Heart left ventricle (tissue), 16 donors: ENCODE results near the gene CACNG6. TPM values are rescaled to one million over a fixed set of nuclear protein-coding genes. Genes with fewer than 3 reads are reported as not detected.

ENCODE experiments used
- ATAC-seq, 4 donors: fragments of 200-7000 bp; cut with Tn5 transposase; one replicate each; pipeline ENCODE4 v1.9.1; 2020 to 2022; ENCODE audit warnings: moderate library complexity in 4 of 4, mild to moderate bottlenecking in 3 of 4, moderate number of reproducible peaks in 1 of 4
- DNase-seq, 5 donors: peaks; one replicate each; pipeline ENCODE4 v3.0.0-alpha.2; 2020
- H3K27ac ChIP-seq, 12 donors: fragments of 200-600 bp; sonication (generic) in 4 of 12; one replicate each; pipeline versions ENCODE4 v1.5.0 to v1.8.0; 2016 to 2022; ENCODE audit warnings: mild to moderate bottlenecking in 2 of 12
- H3K27me3 ChIP-seq, 9 donors: fragments of 200-600 bp; sonication (generic) in 2 of 9; one replicate each; pipeline versions ENCODE4 v1.5.1 to v1.8.0; 2016 to 2022; ENCODE audit warnings: mild to moderate bottlenecking in 3 of 9
- H3K36me3 ChIP-seq, 9 donors: fragments of 200-600 bp; sonication (generic) in 2 of 9; one replicate each; pipeline versions ENCODE4 v1.5.0 to v1.8.0; 2018 to 2022; ENCODE audit warnings: mild to moderate bottlenecking in 2 of 9
- H3K4me1 ChIP-seq, 12 donors: fragments of 200-600 bp; sonication (generic) in 4 of 12; one replicate each; pipeline versions ENCODE4 v1.5.0 to v1.8.0; 2016 to 2022; ENCODE audit warnings: mild to moderate bottlenecking in 3 of 12
- H3K4me3 ChIP-seq, 12 donors: fragments of 200-600 bp; sonication (generic) in 4 of 12; one replicate each; pipeline versions ENCODE4 v1.5.0 to v1.8.0; 2017 to 2022; ENCODE audit warnings: mild to moderate bottlenecking in 9 of 12, moderate library complexity in 4 of 12
- H3K9me3 ChIP-seq, 12 donors: fragments of 200-600 bp; sonication (generic) in 4 of 12; one replicate each; pipeline versions ENCODE4 v1.5.0 to v1.8.0; 2016 to 2022; ENCODE audit warnings: mild to moderate bottlenecking in 1 of 12
- POLR2A ChIP-seq, 2 donors: fragments of 450-650 bp; IDR thresholded peaks; one replicate each; pipeline ENCODE4 v1.6.1; 2017; ENCODE audit warnings: antibody characterized with exemption in 2 of 2, mild to moderate bottlenecking in 2 of 2, moderate library complexity in 2 of 2
- WGBS, 4 donors: extraction: QIAGEN DNeasy Blood & Tissue Kit in 2 of 4; methylation state at CpG; one replicate each; pipeline versions ENCODE4 v1.1.5 to v1.1.7; 2013 to 2018; 5-methylcytosine and 5-hydroxymethylcytosine counted together
- intact Hi-C, 10 donors: fragments of 100-400 bp; cut with DNase I; formaldehyde crosslinking; loops; one replicate each; pipeline versions ENCODE4 v1.11.1 to v1.14.2; 2022
- microRNA counts, 2 donors: library from miRNA; unstranded; fragments of <30 nt; microRNA quantifications; one replicate each; lab custom pipeline; 2016
- polyA plus RNA-seq, 2 donors: library from polyadenylated mRNA; stranded (reverse); fragments of 200-250 nt; gene quantifications; one replicate each; pipeline ENCODE4 v1.2.3, GENCODE V29; 2013
- total RNA-seq, 9 donors: library from RNA; depleted of rRNA in 2 of 9; stranded (reverse); fragments of >200 nt in 2 of 9; fragmentation: NEBNext Ultra II Directional in 3 of 9; extraction: Animal tissue kit (Norgen Biotek cat#: 25700) in 3 of 9; gene quantifications; one replicate each; pipeline versions ENCODE4 v1.1.0 to v1.2.4, GENCODE V29; 2016 to 2023
- TF ChIP-seq, protein P1 (sequence below), 12 donors: fragments of 200-600 bp; sonication (generic) in 4 of 12; IDR thresholded peaks; one replicate each; pipeline versions ENCODE4 v1.5.0 to v1.8.0; 2018 to 2022; ENCODE audit warnings: antibody characterized with exemption in 12 of 12, mild to moderate bottlenecking in 5 of 12
- donor health status: ischemic (EF 13 %, LVEDD 7.1; RV severe dilation, severe dysfunction).
- donor health status: healthy with polysubstance abuse.
- donor health status: DM: no; HTN: yes; CAD: no.
- donor health status: DM: no; HTN: no; CAD: no.
- donor health status: ischemic (EF 25% LVEDD 6.9; RV normal size, moderate dysfunction).
- donor health status: ischemic (EF 25% LVEDD 5.7; RV mildly dilated, moderate dysfunction).
- donor health status: healthy.
- donor health status: DM: yes; HTN: yes; CAD: no.
- donor health status: ischemic (EF 35%, LVEDD 5.7; RV mildly dilated, moderate dysfunction).
- donor health status: nonischemic (EF 11% LVEDD 7.7; RV severe dilation, severe dysfunction).
- donor health status: DM: yes; HTN: yes; CAD: no.
- donor health status: PGD.
- donor health status: ischemic (EF 29% LVEDD 5.4; RV normal size, mild dysfunction).
- donor health status: nonischemic (EF 23%, LVEDD 6.1; RV moderate dilation, normal function).

The CACNG6 gene
- total and polyA plus RNA-seq, 11 donors: not detected

- H3K27ac ChIP-seq: no peak overlapping the region
- TF ChIP-seq POLR2A (IDR thresholded peaks at IDR 0.05): no peak
- TF ChIP-seq, protein P1, sequence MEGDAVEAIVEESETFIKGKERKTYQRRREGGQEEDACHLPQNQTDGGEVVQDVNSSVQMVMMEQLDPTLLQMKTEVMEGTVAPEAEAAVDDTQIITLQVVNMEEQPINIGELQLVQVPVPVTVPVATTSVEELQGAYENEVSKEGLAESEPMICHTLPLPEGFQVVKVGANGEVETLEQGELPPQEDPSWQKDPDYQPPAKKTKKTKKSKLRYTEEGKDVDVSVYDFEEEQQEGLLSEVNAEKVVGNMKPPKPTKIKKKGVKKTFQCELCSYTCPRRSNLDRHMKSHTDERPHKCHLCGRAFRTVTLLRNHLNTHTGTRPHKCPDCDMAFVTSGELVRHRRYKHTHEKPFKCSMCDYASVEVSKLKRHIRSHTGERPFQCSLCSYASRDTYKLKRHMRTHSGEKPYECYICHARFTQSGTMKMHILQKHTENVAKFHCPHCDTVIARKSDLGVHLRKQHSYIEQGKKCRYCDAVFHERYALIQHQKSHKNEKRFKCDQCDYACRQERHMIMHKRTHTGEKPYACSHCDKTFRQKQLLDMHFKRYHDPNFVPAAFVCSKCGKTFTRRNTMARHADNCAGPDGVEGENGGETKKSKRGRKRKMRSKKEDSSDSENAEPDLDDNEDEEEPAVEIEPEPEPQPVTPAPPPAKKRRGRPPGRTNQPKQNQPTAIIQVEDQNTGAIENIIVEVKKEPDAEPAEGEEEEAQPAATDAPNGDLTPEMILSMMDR (IDR thresholded peaks at IDR 0.05): no peak
- H3K4me3 ChIP-seq: no peak overlapping the region
- WGBS, 4 donors: 75 to 93% (median 85%) methylated on average over 2 of the region's 2 CpGs
- ATAC-seq (no peak), DNase-seq (no peak)
- peaks cover 0 to 35% (median 0%) of the 10 kb centered on the region in 9 donors for H3K27me3 ChIP-seq
- no peaks in the 10 kb centered on the region for H3K36me3 ChIP-seq
- peaks cover 0 to 4% (median 0%) of the 10 kb centered on the region in 12 donors for H3K9me3 ChIP-seq
- peaks cover 0 to 16% (median 0%) of the 10 kb centered on the region in 12 donors for H3K4me1 ChIP-seq
- intact Hi-C loops: no loop called here
These were observed 54.3 kb downstream of the CACNG6 start for GRCh38 chr19:54045771-54046170.

GRCh38 chr19:54047616-54048015 is 56.2 kb downstream of the CACNG6 start:
- no peak for DNase-seq
- Histone ChIP-seq H3K4me1 (peaks cover 0 to 16% (median 0%) of the 10 kb centered on the region in 12 donors), H3K27me3 (peaks cover 0 to 40% (median 0%) of the 10 kb centered on the region in 9 donors), H3K4me3 (no peak overlapping the region), H3K9me3 (peaks cover 0 to 4% (median 0%) of the 10 kb centered on the region in 12 donors), H3K36me3 (no peaks in the 10 kb centered on the region), H3K27ac (peak overlapping the region in 1 of 12 donors; percentile 42)
- intact Hi-C loops: no loop called here
- ATAC-seq: no peak
- WGBS, 4 donors: 80 to 86% (median 83%) methylated on average over 4 of the region's 4 CpGs
- TF ChIP-seq POLR2A (IDR thresholded peaks at IDR 0.05): no peak
- TF ChIP-seq, protein P1 (IDR thresholded peaks at IDR 0.05): no peak

MicroRNA genes within 50 kb of the gene (microRNA counts, 767-probe panel; counts per million panel counts)
- 0 to 71.6 counts per million in 2 donors for microRNA hsa-miR-935 (lab: Ali Mortazavi, UCI)

Other genes with a start within 250 kb of the CACNG6 start
- gene NLRP12, start 167.3 kb upstream of the CACNG6 start, total RNA-seq: 1 to 10 TPM in 1 of 9 donors, under 1 TPM in 8; 0.07 to 1.5 (median 0.36) TPM
- gene NLRP12, start 167.3 kb upstream of the CACNG6 start, polyA plus RNA-seq: under 1 TPM; 0.08 to 0.36 TPM
- 100 to 1,000 TPM in 8 of 9 donors, 10 to 100 TPM in 1; 99.0 to 201 (median 166) TPM for gene MYADM, start 123.8 kb upstream of the CACNG6 start, total RNA-seq
- gene MYADM, start 123.8 kb upstream of the CACNG6 start, polyA plus RNA-seq: 100 to 1,000 TPM in 1 of 2 donors, 10 to 100 TPM in 1; 75.9 to 158 TPM
- gene PRKCG, start 109.4 kb upstream of the CACNG6 start, total RNA-seq: under 1 TPM in 1 of 9 donors, not detected in 8; 0.09 TPM
- gene PRKCG, start 109.4 kb upstream of the CACNG6 start, polyA plus RNA-seq: not detected
- gene CACNG7, start 82.4 kb upstream of the CACNG6 start, total RNA-seq: not detected
- not detected for gene CACNG7, start 82.4 kb upstream of the CACNG6 start, polyA plus RNA-seq
- under 1 TPM in 5 of 9 donors, not detected in 4; 0.02 to 0.22 (median 0.10) TPM for gene CACNG8, start 28.7 kb upstream of the CACNG6 start, total RNA-seq
- gene CACNG8, start 28.7 kb upstream of the CACNG6 start, polyA plus RNA-seq: under 1 TPM; 0.06 to 0.15 TPM
- 1 to 10 TPM in 1 of 9 donors, under 1 TPM in 2, not detected in 6; 0.49 to 1.3 (median 0.86) TPM for gene VSTM1, start 72.3 kb downstream of the CACNG6 start, total RNA-seq
- not detected for gene VSTM1, start 72.3 kb downstream of the CACNG6 start, polyA plus RNA-seq
- gene TARM1, start 89.7 kb downstream of the CACNG6 start, total RNA-seq: not detected
- gene TARM1, start 89.7 kb downstream of the CACNG6 start, polyA plus RNA-seq: not detected
- gene OSCAR, start 109.2 kb downstream of the CACNG6 start, total RNA-seq: 1 to 10 TPM in 3 of 9 donors, under 1 TPM in 5, not detected in 1; 0.35 to 9.8 (median 0.68) TPM
- gene OSCAR, start 109.2 kb downstream of the CACNG6 start, polyA plus RNA-seq: 1 to 10 TPM in 1 of 2 donors, under 1 TPM in 1; 0.38 to 1.0 TPM
- 100 to 1,000 TPM in 7 of 9 donors, 10 to 100 TPM in 2; 32.2 to 501 (median 299) TPM for gene NDUFA3, start 111.2 kb downstream of the CACNG6 start, total RNA-seq
- gene NDUFA3, start 111.2 kb downstream of the CACNG6 start, polyA plus RNA-seq: 1,000 to 10,000 TPM in 1 of 2 donors, 100 to 1,000 TPM in 1; 154 to 1,519 TPM
- 10 to 100 TPM in 8 of 9 donors, 1 to 10 TPM in 1; 9.6 to 23.1 (median 12.5) TPM for gene TFPT, start 124.0 kb downstream of the CACNG6 start, total RNA-seq
- 10 to 100 TPM; 26.0 to 26.5 TPM for gene TFPT, start 124.0 kb downstream of the CACNG6 start, polyA plus RNA-seq
- gene PRPF31, start 124.1 kb downstream of the CACNG6 start, total RNA-seq: 10 to 100 TPM; 30.0 to 58.4 (median 37.8) TPM
- gene PRPF31, start 124.1 kb downstream of the CACNG6 start, polyA plus RNA-seq: 10 to 100 TPM; 42.0 to 57.6 TPM
- gene CNOT3, start 146.1 kb downstream of the CACNG6 start, total RNA-seq: 10 to 100 TPM; 12.6 to 28.2 (median 18.5) TPM
- 10 to 100 TPM; 14.2 to 18.1 TPM for gene CNOT3, start 146.1 kb downstream of the CACNG6 start, polyA plus RNA-seq
- 1 to 10 TPM; 5.4 to 8.7 (median 6.8) TPM for gene LENG1, start 168.1 kb downstream of the CACNG6 start, total RNA-seq
- 10 to 100 TPM; 14.4 to 18.6 TPM for gene LENG1, start 168.1 kb downstream of the CACNG6 start, polyA plus RNA-seq
- 1 to 10 TPM in 7 of 9 donors, under 1 TPM in 1, not detected in 1; 0.58 to 4.5 (median 2.1) TPM for gene TMC4, start 181.5 kb downstream of the CACNG6 start, total RNA-seq
- 1 to 10 TPM; 1.2 to 3.6 TPM for gene TMC4, start 181.5 kb downstream of the CACNG6 start, polyA plus RNA-seq
- gene MBOAT7, start 197.9 kb downstream of the CACNG6 start, total RNA-seq: 10 to 100 TPM; 11.3 to 37.3 (median 19.6) TPM
- 10 to 100 TPM in 1 of 2 donors, 1 to 10 TPM in 1; 9.8 to 25.6 TPM for gene MBOAT7, start 197.9 kb downstream of the CACNG6 start, polyA plus RNA-seq
- gene TSEN34, start 199.7 kb downstream of the CACNG6 start, total RNA-seq: 10 to 100 TPM; 13.2 to 48.9 (median 23.5) TPM
- 10 to 100 TPM; 10.2 to 35.1 TPM for gene TSEN34, start 199.7 kb downstream of the CACNG6 start, polyA plus RNA-seq
- 100 to 1,000 TPM; 551 to 937 (median 684) TPM for gene RPS9, start 209.2 kb downstream of the CACNG6 start, total RNA-seq
- gene RPS9, start 209.2 kb downstream of the CACNG6 start, polyA plus RNA-seq: 1,000 to 10,000 TPM; 1,306 to 2,068 TPM
- 10 to 100 TPM in 2 of 9 donors, 1 to 10 TPM in 6, under 1 TPM in 1; 0.54 to 31.4 (median 3.8) TPM for gene LILRB3, start 231.4 kb downstream of the CACNG6 start, total RNA-seq
- gene LILRB3, start 231.4 kb downstream of the CACNG6 start, polyA plus RNA-seq: 1 to 10 TPM; 1.3 to 3.7 TPM